NCI-H2029 treated with DMSO at 0.1 percent for 48 hours (cell line): ENCODE results near the gene LRRTM4.

Source experiments
- DNase-seq: peaks from one replicate; lab custom pipeline; 2025; lab: John Stamatoyannopoulos, UW

LRRTM4 gene

GRCh38 chr2:76985387-76986136 lies 536.6 kb downstream of the LRRTM4 start:
- no peak for DNase-seq

DNA sequence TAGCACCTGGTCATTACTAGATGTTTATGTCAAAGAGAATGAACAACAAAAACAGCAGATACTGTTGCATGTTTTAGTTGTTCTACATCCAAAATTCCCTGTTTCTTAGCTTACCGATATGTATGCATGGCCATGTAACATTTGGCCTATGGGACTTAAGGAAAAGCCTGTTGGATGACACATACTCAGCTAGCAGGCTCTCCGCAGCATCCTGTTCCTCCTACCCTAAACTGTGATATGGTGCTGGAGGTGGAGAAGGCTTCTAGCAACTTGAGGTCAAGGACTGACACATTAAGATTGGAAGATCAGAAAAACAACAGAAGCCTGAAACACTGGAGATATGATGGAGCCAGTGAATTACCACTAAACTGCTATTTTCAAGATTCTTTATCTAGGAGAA lies 537.8 kb downstream of the LRRTM4 start:
- no peak for DNase-seq

GRCh38 chr2:76980067-76980787 lies 541.9 kb downstream of the LRRTM4 start:
- no peak for DNase-seq

DNA sequence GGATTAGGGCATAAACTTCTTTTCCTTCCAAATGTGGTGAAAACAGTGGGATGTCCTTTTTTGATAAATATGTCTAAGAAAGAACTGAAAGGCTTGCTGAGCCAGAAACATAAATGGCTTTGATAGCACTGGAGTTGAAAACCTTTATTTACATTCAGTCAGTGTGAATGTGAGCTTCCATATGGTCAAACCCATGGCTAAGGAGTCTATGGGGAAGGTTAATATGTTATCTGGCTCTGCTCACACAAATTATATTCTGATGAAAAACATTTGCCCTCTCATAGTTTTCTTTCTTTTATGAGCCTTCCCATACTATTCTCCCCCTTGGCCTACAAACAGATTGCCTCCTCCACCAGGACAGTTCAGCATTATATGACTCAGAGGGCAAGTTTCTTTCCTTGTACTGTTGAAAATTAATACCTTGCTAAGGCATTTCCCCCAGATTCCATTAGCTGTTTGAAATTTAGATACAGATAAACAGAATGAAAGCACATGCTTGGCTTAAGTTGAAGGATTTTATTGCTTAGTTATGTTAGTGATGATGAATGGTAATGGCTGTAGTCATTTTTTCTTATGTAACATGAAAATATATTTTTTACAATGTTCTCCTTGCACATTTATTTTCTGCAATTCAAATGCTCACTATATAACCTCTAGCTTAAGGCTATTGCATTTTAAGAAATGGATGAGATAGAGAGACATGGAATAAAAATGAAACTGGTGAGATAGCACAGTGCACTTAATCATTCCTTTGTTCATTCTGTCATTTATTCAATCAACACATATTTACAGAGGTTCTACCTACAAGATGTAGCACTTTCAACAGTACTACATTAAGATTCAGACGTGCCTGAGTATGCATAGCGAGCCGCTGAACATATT lies 544.1 kb downstream of the LRRTM4 start:
- DNase-seq, result no peak

DNA sequence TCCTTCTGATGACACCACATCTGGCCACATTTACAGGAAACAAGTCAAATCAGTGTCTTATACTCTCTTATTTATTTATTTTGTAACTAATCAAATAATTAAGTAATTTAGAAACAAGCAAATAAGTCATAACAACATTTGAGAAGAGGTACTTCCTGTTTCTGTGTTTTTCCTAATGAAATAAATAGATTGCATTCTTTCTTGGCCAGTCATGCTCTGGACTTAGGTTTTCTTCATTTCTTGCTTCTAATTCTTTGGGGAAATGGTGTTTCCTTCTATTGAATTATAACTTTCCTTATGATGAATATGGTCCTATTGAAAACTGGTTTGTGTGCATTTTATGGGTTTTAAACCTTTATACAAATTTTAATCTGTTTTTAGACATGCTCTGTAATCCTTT lies 546.4 kb downstream of the LRRTM4 start:
- DNase-seq, result no peak

DNA sequence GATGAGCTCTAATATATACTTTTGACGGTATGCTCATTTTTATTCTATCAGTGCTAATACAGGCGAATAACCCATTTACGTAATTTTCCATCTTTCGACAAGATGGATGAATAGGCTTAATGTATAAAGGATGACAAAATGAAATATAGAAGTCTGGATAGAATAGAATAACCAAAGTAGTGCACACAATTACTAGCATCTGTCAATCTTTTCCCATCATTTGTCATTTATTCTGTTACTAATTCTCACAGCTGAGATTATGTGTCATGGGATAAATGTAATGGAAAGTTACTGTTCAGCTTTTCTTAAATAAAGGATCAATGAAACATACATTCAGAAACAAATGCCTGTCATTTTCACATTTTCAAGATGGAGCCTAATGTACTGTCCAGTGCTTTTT lies 548.6 kb downstream of the LRRTM4 start:
- no peak for DNase-seq

DNA sequence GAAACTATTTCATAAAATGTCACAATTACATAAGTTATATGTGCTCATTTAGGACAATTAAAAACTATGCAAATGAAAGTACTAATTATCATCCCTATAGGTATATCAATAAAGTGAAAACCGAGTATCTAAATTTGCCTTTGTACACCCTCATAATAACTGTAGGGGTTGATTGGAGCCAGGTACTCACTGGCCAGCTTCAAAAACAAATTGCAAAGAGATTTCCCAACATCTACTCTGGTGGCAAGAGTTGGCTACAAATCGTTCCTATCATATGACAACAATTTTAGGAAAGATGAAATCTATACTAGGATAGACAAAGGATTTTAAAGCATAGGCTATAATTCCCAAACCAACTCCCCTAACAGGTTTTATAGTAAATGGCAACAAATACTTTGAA lies 556.4 kb downstream of the LRRTM4 start:
- DNase-seq, result no peak

DNA sequence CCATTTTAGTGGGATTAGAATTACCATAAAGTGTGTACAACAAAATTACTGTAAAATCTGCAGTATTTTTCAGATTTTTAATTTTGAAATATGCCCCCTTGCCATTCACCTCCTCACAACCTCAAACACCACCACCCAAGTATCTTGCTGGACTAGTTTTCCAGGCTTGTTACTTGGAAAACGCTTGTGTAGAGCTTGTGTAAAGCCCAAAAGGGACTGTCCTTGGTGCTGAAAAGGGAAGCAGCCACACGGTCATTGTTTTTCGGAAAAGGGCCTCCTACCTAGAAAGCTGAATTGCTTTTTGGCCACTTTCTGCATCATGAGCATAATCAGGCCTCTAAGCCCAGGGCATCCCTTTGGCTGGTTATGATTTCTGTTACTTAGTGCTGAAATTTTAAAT lies 563.4 kb downstream of the LRRTM4 start:
- no peak for DNase-seq

DNA sequence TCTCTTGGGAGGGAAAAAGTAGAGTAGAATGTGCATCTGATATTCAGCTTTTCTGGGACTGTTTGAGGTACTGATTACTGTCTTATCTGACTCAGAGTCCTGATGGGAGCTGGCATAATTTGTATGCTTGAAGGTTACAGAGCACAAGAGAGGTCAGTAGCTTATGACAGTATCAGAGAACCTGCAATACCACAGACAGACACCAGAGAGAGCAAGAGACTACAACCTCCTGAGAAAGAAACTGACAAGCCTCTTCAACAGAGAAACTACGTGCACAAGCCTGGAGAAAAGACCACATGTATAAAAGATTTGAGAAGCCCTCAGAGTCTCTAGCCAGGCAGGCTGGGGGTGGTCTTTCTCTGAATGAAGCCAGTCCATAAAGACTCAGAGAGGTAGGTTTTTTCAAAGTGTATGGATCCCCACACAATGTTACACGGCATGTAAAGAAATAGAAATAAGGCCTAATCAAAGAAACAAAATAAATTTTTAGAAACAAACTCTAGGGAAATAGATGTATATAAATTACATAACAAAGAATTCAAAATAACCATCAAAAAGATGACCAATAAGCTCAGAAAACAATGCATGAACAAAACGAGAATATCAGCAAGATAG lies 568.3 kb downstream of the LRRTM4 start:
- peak; percentile 45 for DNase-seq

DNA sequence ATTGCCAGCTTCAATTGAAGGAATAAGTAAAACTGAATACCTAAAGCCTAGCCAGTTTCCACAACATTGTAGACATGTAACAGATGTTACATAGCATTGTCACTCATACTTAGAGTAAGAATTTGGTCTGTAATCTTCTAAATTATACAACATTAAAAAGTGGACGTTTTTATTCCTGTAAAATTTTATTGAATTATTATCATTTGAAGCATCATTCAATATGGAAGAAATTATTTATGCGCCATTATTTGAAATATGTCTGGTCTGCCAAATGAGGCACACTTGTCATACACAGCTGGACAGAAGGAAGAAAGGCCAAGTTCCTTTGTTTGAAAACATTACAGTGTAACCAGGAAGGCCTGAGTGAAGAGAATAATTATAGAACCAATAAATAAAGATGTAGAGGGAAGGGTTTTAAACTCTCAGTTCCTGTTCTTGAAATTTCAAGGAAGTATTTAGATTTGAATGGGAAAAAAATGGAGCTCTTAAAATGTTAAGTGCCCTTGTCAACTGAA lies 575.5 kb downstream of the LRRTM4 start:
- DNase-seq, result no peak

DNA sequence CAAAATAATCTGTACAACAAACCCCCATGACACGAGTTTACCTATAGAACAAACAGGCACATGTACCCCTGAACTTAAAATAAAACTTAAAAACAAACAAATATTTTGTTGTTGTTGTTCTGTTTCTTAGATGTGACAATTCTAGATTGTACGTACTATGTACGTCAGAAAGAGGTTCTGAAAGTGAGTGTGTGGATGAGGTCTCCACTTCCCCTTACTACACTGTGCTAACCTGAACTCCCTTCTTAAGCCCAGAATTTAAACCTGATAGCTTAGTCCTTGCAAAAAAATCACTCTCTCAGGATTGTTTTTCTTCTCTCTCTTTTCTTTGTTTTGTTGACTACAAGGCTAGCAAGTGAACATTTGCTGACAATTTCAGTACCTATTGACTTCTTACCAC lies 581.6 kb downstream of the LRRTM4 start:
- DNase-seq, result no peak

GRCh38 chr2:76938153-76938552 lies 584.0 kb downstream of the LRRTM4 start:
- no peak for DNase-seq

GRCh38 chr2:76932550-76932949 lies 589.6 kb downstream of the LRRTM4 start:
- DNase-seq, result no peak

DNA sequence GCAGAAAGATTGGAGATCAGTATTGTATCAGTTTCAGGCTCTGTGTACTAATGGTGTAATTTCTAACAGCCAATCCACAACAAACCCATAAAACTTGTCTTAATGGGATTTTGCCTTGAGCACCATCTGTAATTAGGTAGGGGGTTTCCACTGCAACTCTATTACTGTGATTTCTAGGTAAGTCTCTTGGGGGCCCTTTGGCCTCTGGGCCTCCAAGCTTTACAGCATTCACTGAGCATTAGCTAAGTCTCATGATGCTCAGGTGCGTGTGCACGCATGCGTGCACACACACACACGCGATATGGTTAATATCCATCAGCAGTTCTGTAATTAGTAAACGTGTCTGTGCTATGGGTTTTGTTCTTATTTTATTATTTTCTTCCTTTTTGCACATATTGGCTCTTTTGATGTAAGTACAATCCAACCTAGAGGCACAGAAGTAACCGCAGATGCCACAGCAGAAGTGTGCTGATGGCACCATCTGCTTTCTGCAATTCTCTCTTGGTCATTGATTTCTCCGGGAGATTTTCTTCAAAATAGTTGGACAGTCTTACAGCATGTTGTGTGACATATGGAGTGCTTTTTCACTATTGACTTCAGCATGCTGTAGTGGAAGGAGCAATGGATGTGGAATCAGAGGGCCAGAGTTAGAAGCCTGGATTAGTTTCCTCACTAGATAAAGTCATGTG lies 592.0 kb downstream of the LRRTM4 start:
- no peak for DNase-seq

DNA sequence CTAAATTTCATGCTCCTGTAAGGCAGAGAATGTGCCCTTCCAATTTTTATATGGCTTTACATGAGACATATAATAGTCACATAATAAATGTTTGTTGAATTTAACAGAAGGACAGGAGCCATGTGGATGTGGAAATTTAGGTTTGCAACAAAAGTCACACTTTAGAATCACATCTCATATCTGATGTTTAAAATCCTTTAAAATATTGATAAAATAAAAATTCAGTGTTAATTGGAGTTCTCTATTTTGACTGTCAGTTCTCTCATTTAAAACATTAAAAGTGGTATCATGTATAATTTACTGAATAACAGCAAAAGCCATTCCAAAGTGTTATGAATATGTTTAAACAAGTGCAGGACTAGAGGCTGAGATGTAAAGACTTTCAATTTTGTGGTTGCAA lies 594.1 kb downstream of the LRRTM4 start:
- DNase-seq, result no peak

- no peak for DNase-seq
These were observed 601.2 kb downstream of the LRRTM4 start for GRCh38 chr2:76921006-76921405.

DNA sequence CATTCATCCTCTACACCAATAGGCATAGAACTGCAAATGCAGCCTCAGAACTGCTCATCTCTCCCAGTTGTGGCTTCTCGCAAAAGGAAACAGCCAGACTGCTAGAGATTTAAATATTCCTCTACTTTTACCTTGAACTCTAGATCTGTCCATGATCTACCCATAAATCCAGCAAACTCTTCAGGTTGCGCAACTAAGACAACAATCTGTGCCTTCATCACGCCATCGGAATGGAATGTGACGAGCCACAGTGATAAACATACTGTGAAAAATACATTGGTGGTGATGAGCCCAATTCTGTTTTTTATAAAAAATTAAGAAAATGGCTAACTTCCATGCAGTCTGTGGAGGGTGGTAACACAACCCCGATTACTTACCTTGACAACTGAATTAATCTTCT lies 626.7 kb downstream of the LRRTM4 start:
- no peak for DNase-seq

- DNase-seq, result no peak
These were observed 651.6 kb downstream of the LRRTM4 start for GRCh38 chr2:76870581-76870980.

DNA sequence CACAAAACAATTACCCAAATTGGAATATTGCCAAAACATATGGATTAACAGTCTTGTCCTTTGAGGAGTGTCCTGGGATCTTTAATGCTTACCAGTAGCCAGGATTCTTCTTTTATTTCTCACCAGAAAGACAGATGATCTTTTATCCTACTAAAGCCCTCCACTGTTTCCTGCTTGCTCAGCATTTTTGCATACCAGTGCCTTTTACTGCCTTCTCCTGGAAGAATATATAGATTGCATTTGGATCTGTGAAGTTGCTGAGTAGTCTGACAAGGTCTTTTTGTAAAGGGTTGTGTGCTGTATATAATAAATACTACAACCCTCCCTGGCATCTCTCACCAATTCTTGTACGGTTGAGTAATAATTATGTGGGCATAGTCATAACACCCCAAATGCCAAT lies 652.2 kb downstream of the LRRTM4 start:
- no peak for DNase-seq

DNA sequence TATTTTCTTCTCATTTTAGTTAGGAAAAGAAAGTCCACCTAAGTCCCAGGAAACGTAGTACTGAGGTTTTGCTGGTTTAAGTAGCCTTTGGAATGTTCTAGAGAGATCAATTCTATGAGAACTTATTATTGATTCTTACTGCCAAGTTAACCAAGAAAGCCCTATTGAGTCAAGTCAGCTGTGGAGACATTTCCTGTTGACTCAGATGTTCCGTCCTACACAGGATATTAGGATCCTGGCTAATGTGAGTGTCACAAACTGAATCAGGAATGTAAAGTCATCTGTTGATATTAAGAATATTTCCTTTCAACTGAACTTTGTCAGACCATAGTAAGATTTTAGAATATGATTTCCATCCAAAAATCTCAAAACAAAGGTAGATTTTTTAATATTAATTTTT lies 654.3 kb downstream of the LRRTM4 start:
- DNase-seq, result no peak

- DNase-seq, result no peak
These were observed 655.7 kb downstream of the LRRTM4 start for GRCh38 chr2:76866464-76866863.
